Calu3 (cell line): ENCODE results near the gene CNFN. TPM values are rescaled to one million over a fixed set of nuclear protein-coding genes. Genes with fewer than 3 reads are reported as not detected.

Experiments used
- BruUV-seq: library from RNA; stranded (reverse); fragments of 400-500 nt; replicated peaks from 2 replicates; lab custom pipeline; 2021; lab: Mats Ljungman, UMichigan
- CTCF ChIA-PET: fragments of 300-600 bp; sonication (Branson Sonifier 250); formaldehyde crosslinking; loops from one replicate; lab custom pipeline; 2022; ENCODE audit warnings: antibody characterized with exemption; lab: Charles Lee
- DNase-seq: peaks from one replicate; pipeline ENCODE4 v3.0.0; 2022
- H3K27ac Mint-ChIP-seq: one replicate; pipeline ENCODE4 v1.8.0; 2022; ENCODE audit warnings: mixed read lengths; ENCODE audit not compliant: unreplicated experiment
- H3K27me3 Mint-ChIP-seq: one replicate; pipeline ENCODE4 v1.8.0; 2022; ENCODE audit warnings: mixed read lengths; ENCODE audit not compliant: unreplicated experiment
- H3K36me3 Mint-ChIP-seq: one replicate; pipeline ENCODE4 v1.8.0; 2022; ENCODE audit warnings: mild to moderate bottlenecking, moderate library complexity, mixed read lengths; ENCODE audit not compliant: insufficient read depth, unreplicated experiment
- H3K4me1 Mint-ChIP-seq: one replicate; pipeline ENCODE4 v1.8.0; 2022; ENCODE audit warnings: mild to moderate bottlenecking, low read depth, mixed read lengths; ENCODE audit not compliant: unreplicated experiment
- H3K4me3 Mint-ChIP-seq: one replicate; pipeline ENCODE4 v1.8.0; 2022; ENCODE audit warnings: mild to moderate bottlenecking, low read depth, moderate library complexity, mixed read lengths; ENCODE audit not compliant: unreplicated experiment
- H3K9me3 Mint-ChIP-seq: one replicate; pipeline ENCODE4 v1.8.0; 2022; ENCODE audit warnings: low read depth, mixed read lengths; ENCODE audit not compliant: unreplicated experiment
- CTCF ChIP-seq: fragments of 200-600 bp; IDR thresholded peaks from one replicate; pipeline ENCODE4 v1.8.0; 2022; ENCODE audit warnings: antibody characterized with exemption; ENCODE audit not compliant: unreplicated experiment
- intact Hi-C: fragments of 100-400 bp; cut with micrococcal nuclease; formaldehyde crosslinking; loops from one replicate; pipeline ENCODE4 v1.10.0; 2022; ENCODE audit not compliant: unreplicated experiment
- total RNA-seq: library from RNA; stranded (reverse); gene quantifications from 2 replicates; pipeline ENCODE4 v1.2.3, GENCODE V29; 2022

The CNFN gene
- total RNA-seq, 1 experiment from 2014 or later: 1.6 TPM

DNA sequence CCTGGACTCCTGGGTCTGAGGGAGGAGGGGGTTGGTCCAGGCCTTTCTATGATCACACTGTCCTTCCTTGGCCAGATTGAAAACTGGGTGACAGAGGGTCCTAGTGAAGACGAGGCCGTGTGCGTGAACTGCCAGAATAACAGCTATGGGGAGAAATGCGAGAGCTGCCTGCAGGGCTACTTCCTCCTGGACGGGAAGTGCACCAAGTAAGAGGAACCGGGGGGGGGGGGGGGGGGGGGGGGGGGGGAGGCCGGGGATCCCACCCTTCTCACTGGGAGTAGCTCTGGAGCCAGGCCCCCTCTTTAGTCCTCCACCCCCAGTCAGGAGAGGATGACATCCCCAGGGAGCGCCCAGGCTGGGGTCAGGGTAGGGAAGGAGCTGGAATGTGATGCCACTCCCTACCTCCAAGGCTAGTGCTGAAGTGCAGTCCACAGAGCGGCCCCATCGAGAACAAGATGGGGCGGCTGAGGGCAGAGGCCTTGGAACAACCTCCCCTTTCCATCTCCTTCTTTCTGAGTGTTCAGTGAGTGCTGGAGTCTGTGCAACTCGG lies 19.4 kb downstream of the CNFN start:
- no peak overlapping the region for H3K4me3 Mint-ChIP-seq
- H3K4me1 Mint-ChIP-seq: no peaks in the 10 kb centered on the region
- no peak overlapping the region for H3K27ac Mint-ChIP-seq
- TF ChIP-seq CTCF: no peak
- no TSS peak for BruUV-seq
- DNase-seq: no peak
- peaks cover 17% of the 10 kb centered on the region for H3K36me3 Mint-ChIP-seq
- no peaks in the 10 kb centered on the region for H3K27me3 Mint-ChIP-seq
- H3K9me3 Mint-ChIP-seq: peaks cover 3% of the 10 kb centered on the region
- intact Hi-C loops: no loop called here
- CTCF ChIA-PET: interaction anchor here (0.6 kb wide), 1 partner anchor 173 kb away, joined by 6 read pairs; no protein-coding TSS in a partner anchor

DNA sequence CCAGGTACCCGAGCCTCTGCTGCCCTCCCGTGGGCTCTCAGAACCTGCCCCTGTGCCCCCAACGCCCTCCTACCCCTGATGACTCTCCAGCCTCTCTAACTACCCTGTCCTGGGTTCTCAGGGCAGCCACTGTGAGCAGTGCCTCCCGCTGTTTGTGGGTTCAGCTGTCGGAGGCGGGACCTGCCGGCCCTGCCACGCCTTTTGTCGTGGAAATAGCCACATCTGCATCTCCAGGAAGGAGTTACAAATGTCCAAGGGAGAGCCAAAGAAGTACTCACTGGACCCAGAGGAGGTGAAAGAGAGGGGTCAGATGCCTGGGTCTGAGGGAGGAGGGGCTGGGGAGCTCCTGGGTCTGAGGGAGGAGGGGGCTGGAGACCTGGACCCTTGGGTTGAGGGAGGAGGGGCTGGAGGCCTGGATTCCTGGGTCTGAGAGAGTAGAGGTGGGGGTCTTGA lies 20.0 kb downstream of the CNFN start:
- no peaks in the 10 kb centered on the region for H3K27me3 Mint-ChIP-seq
- H3K4me3 Mint-ChIP-seq: no peak overlapping the region
- no peak for TF ChIP-seq CTCF
- no peak overlapping the region for H3K27ac Mint-ChIP-seq
- H3K4me1 Mint-ChIP-seq: no peaks in the 10 kb centered on the region
- DNase-seq: no peak
- no TSS peak for BruUV-seq
- CTCF ChIA-PET: no interaction called here
- H3K36me3 Mint-ChIP-seq: peaks cover 17% of the 10 kb centered on the region
- H3K9me3 Mint-ChIP-seq: peaks cover 3% of the 10 kb centered on the region
- intact Hi-C loops: no loop called here

GRCh38 chr19:42369433-42370067 lies 20.5 kb downstream of the CNFN start:
- intact Hi-C loops: no loop called here
- CTCF ChIA-PET: no interaction called here
- no peak for TF ChIP-seq CTCF
- H3K4me3 Mint-ChIP-seq: no peak overlapping the region
- DNase-seq: no peak
- peaks cover 3% of the 10 kb centered on the region for H3K9me3 Mint-ChIP-seq
- no TSS peak for BruUV-seq
- H3K27me3 Mint-ChIP-seq: no peaks in the 10 kb centered on the region
- H3K4me1 Mint-ChIP-seq: no peaks in the 10 kb centered on the region
- no peak overlapping the region for H3K27ac Mint-ChIP-seq
- H3K36me3 Mint-ChIP-seq: peaks cover 17% of the 10 kb centered on the region

GRCh38 chr19:42368765-42369164 lies 21.3 kb downstream of the CNFN start:
- no peak overlapping the region for H3K27ac Mint-ChIP-seq
- TF ChIP-seq CTCF: no peak
- intact Hi-C loops: no loop called here
- H3K36me3 Mint-ChIP-seq: peaks cover 17% of the 10 kb centered on the region
- no peaks in the 10 kb centered on the region for H3K27me3 Mint-ChIP-seq
- no TSS peak for BruUV-seq
- CTCF ChIA-PET: no interaction called here
- no peaks in the 10 kb centered on the region for H3K4me1 Mint-ChIP-seq
- no peak overlapping the region for H3K4me3 Mint-ChIP-seq
- peaks cover 4% of the 10 kb centered on the region for H3K9me3 Mint-ChIP-seq
- DNase-seq: no peak
